ENCODE measurements around the gene FNBP1. TPM values are rescaled to one million over a fixed set of nuclear protein-coding genes. Genes with fewer than 3 reads are reported as not detected.

The FNBP1 gene
- total and polyA plus RNA-seq, 10 of the 15 experiments (the other 5 are each of a cell fraction or from before 2014, with no cell fraction given), result 64.5 to 353 (median 179) TPM

GRCh38 chr9:129962451-129962864 lies 80.5 kb downstream of the FNBP1 start (continued):
- no peak for TF ChIP-seq PRDM15 (CRISPR knock-in tag; IDR thresholded peaks at IDR 0.05)
- TF ChIP-seq CBX3 (IDR thresholded peaks at IDR 0.05; ENCODE audit: borderline replicate concordance, low read depth), result no peak
- TF ChIP-seq PAX5 (IDR thresholded peaks at IDR 0.05; ENCODE audit: borderline replicate concordance, low read depth, low read length), result no peak
- TF ChIP-seq BHLHE40 (IDR thresholded peaks at IDR 0.05; ENCODE audit: borderline replicate concordance in 1 of 2, low read depth in 2 of 2, low read length in 1 of 2), result no peak
- TF ChIP-seq ESRRA (IDR thresholded peaks at IDR 0.05; ENCODE audit: low read length), result no peak
- TF ChIP-seq GATAD2B (conservative IDR thresholded peaks at IDR 0.05; ENCODE audit: low read depth), result no peak
- TF ChIP-seq SMC3 (IDR thresholded peaks at IDR 0.05; ENCODE audit: borderline replicate concordance, low read length), result no peak

- H3K4me3 ChIP-seq, result no peak overlapping the region
- CTCF ChIA-PET, result interaction anchor here (1.2 to 1.8 kb wide), 2 partner anchors 21 to 46 kb away, joined by 5 to 6 read pairs; no protein-coding TSS in a partner anchor
- DNase-seq (ENCODE audit: low read depth, low spot score), result no peak
- H3K4me1 ChIP-seq (ENCODE audit: control insufficient read depth, insufficient read depth, low read length), result peaks cover 56% of the 10 kb centered on the region
- H3K79me2 ChIP-seq (ENCODE audit: control insufficient read depth, insufficient read depth, low read length), result peaks cover 84% of the 10 kb centered on the region
- BruUV-seq (replicated peaks), result no TSS peak
- no peak overlapping the region for H2AFZ ChIP-seq (ENCODE audit: control insufficient read depth, low read depth, low read length)
- H4K20me1 ChIP-seq (ENCODE audit: control insufficient read depth, insufficient read depth), result no peaks in the 10 kb centered on the region
- H3K4me2 ChIP-seq (ENCODE audit: control insufficient read depth, insufficient read depth), result no peak overlapping the region
- 33% methylated on average over 1 of the region's 1 CpG for WGBS (ENCODE audit: insufficient coverage, insufficient replicate concordance, low lambda C conversion rate, missing lambda C conversion rate)
- SMC1A ChIA-PET (ENCODE audit: uncharacterized antibody, unreplicated experiment), result interaction anchor here (0.7 to 4.9 kb wide), 12 partner anchors 11 to 131 kb away, joined by 3 to 66 read pairs (median 5); no protein-coding TSS in a partner anchor
- H3K27me3 ChIP-seq (replicated peaks in 1 of 2; ENCODE audit: control insufficient read depth in 2 of 2, insufficient read depth in 2 of 2, low read length in 1 of 2), result no peaks in the 10 kb centered on the region
- POLR2A ChIA-PET, result interaction anchor here (0.6 to 4.0 kb wide), 9 partner anchors 26 to 1447 kb away, joined by 3 to 41 read pairs (median 3); no protein-coding TSS in a partner anchor
- peaks cover 12 to 37% of the 10 kb centered on the region in 2 experiments for H3K36me3 ChIP-seq (ENCODE audit: control insufficient read depth in 2 of 2, insufficient read depth in 2 of 2, low read length in 1 of 2)
- intact Hi-C loops (cut with micrococcal nuclease; ENCODE audit: unreplicated experiment), result no loop called here
- in situ Hi-C loops (cut with MboI), result no loop called here
- TF ChIP-seq ZSCAN29 (IDR thresholded peaks at IDR 0.05) (no peak), ZNF384 (IDR thresholded peaks at IDR 0.05; ENCODE audit: borderline replicate concordance, low read depth, low read length) (0 out of 2 replicates have a peak, but pooled peaks have one; percentile 35)
- ATAC-seq, result no peak
- H3K27ac ChIP-seq (ENCODE audit: control insufficient read depth, insufficient read depth), result peak overlapping the region; percentile 87; the same call in 1 of the 2 replicates
- RAD21 ChIA-PET (ENCODE audit: unreplicated experiment), result interaction anchor here (0.6 to 4.5 kb wide), 5 partner anchors 8 to 77 kb away, joined by 3 to 34 read pairs (median 21); no protein-coding TSS in a partner anchor
- no peaks in the 10 kb centered on the region for H3K9me3 ChIP-seq (replicated peaks; ENCODE audit: control insufficient read depth, insufficient read depth, low read length)
- no peak overlapping the region for H3K9ac ChIP-seq (ENCODE audit: control insufficient read depth, insufficient read depth, low read length)
- FAIRE-seq, result no peak
These were observed 84.2 kb downstream of the FNBP1 start for GRCh38 chr9:129958796-129959195.
